GM12878 (cell line): ENCODE results near the gene NLGN3. TPM values are rescaled to one million over a fixed set of nuclear protein-coding genes. Genes with fewer than 3 reads are reported as not detected.

Experiments
- ATAC-seq: fragments of 200-7000 bp; cut with Tn5 transposase; 3 replicates; pipeline ENCODE4 v1.9.1; 2020; ENCODE audit warnings: mild to moderate bottlenecking, moderate library complexity
- BruUV-seq: library from RNA; stranded (reverse); fragments of 400-500 nt; replicated peaks from 2 replicates; lab custom pipeline; 2021; lab: Mats Ljungman, UMichigan
- CTCF ChIA-PET: fragments of 300-600 bp; sonication (Branson Sonifier 250); formaldehyde crosslinking; extraction: SDS; loops from one replicate; lab custom pipeline; 2021; ENCODE audit warnings: inconsistent platforms; lab: Yijun Ruan, JAX
- POLR2A ChIA-PET: fragments of 350-600 bp; formaldehyde crosslinking; extraction: SDS; loops from one replicate; lab custom pipeline; 2021; ENCODE audit warnings: inconsistent platforms; lab: Charles Lee
- RAD21 ChIA-PET: fragments of 300-600 bp; sonication (Branson Sonifier 250); formaldehyde crosslinking; loops from one replicate; lab custom pipeline; 2023; ENCODE audit warnings: antibody characterized with exemption; ENCODE audit not compliant: unreplicated experiment; lab: Charles Lee
- SMC1A ChIA-PET: fragments of 300-600 bp; sonication (Branson Sonifier 250); formaldehyde crosslinking; loops from one replicate; lab custom pipeline; 2023; ENCODE audit not compliant: unreplicated experiment, uncharacterized antibody; lab: Charles Lee
- DNase-seq: peaks from one replicate; pipeline ENCODE4 v3.0.0-alpha.2; 2011; ENCODE audit warnings: low read depth, low spot score
- FAIRE-seq: peaks from 3 replicates; lab custom pipeline; 2011; peaks lifted over from hg19 to GRCh38; lab: Jason Lieb, UNC
- H2AFZ ChIP-seq: 2 replicates; pipeline ENCODE4 v1.6.0; 2011; ENCODE audit warnings: low read depth, low read length, control low read depth; ENCODE audit not compliant: control insufficient read depth
- H3K27ac ChIP-seq: 2 replicates; pipeline ENCODE4 v1.5.1; 2011; ENCODE audit warnings: control low read depth; ENCODE audit not compliant: control insufficient read depth, insufficient read depth
- H3K27me3 ChIP-seq, 2 experiments: replicated peaks in 1 of 2; 2 replicates each; pipeline versions ENCODE4 v1.6.0 to v1.6.1; 2011; ENCODE audit warnings: low read length in 1 of 2; ENCODE audit not compliant: control insufficient read depth in 2 of 2, insufficient read depth in 2 of 2
- H3K36me3 ChIP-seq, 2 experiments: 2 replicates each; pipeline ENCODE4 v1.5.1; 2011; ENCODE audit warnings: low read length in 1 of 2; ENCODE audit not compliant: control insufficient read depth in 2 of 2, insufficient read depth in 2 of 2
- H3K4me1 ChIP-seq: 2 replicates; pipeline ENCODE4 v1.6.1; 2011; ENCODE audit warnings: mild to moderate bottlenecking, low read length, moderate library complexity, mixed read lengths; ENCODE audit not compliant: control insufficient read depth, insufficient read depth
- H3K4me2 ChIP-seq: 2 replicates; pipeline ENCODE4 v1.6.0; 2011; ENCODE audit warnings: control low read depth; ENCODE audit not compliant: control insufficient read depth, insufficient read depth
- H3K4me3 ChIP-seq: fragments of 200-600 bp; sonication (generic); 2 replicates; pipeline ENCODE4 v1.5.1; 2016
- H3K79me2 ChIP-seq: 2 replicates; pipeline ENCODE4 v1.6.0; 2011; ENCODE audit warnings: low read length; ENCODE audit not compliant: control insufficient read depth, insufficient read depth
- H3K9ac ChIP-seq: 2 replicates; pipeline ENCODE4 v1.8.0; 2011; ENCODE audit warnings: low read length, control low read depth, mixed read lengths; ENCODE audit not compliant: control insufficient read depth, insufficient read depth
- H3K9me3 ChIP-seq: replicated peaks from 3 replicates; pipeline ENCODE4 v1.5.1; 2011; ENCODE audit warnings: mild to moderate bottlenecking, low read length; ENCODE audit not compliant: control insufficient read depth, insufficient read depth
- H4K20me1 ChIP-seq: 2 replicates; pipeline ENCODE4 v1.6.0; 2011; ENCODE audit not compliant: control insufficient read depth, insufficient read depth
- BRCA1 ChIP-seq: IDR thresholded peaks from 2 replicates; pipeline ENCODE4 v1.6.1; 2011; ENCODE audit warnings: low read depth, low read length, improper control_type of control experiment
- CBFB ChIP-seq: IDR thresholded peaks from 2 replicates; pipeline ENCODE4 v1.6.1; 2016; ENCODE audit warnings: antibody characterized with exemption, low read depth
- CHD1 ChIP-seq: IDR thresholded peaks from 2 replicates; pipeline ENCODE4 v1.6.1; 2012; ENCODE audit warnings: low read depth, low read length, improper control_type of control experiment
- CHD2 ChIP-seq: IDR thresholded peaks from 2 replicates; pipeline ENCODE4 v1.6.1; 2011; ENCODE audit warnings: low read depth, low read length, improper control_type of control experiment, borderline replicate concordance
- FOS ChIP-seq: IDR thresholded peaks from 3 replicates; pipeline ENCODE4 v1.6.1; 2011; ENCODE audit warnings: borderline replicate concordance; ENCODE audit not compliant: insufficient read length; ENCODE audit errors: extremely low read depth
- IKZF1 ChIP-seq: fragments of 450-650 bp; conservative IDR thresholded peaks from 2 replicates; pipeline ENCODE4 v1.6.1; 2017; ENCODE audit warnings: antibody characterized with exemption, mild to moderate bottlenecking
- NR2C2 ChIP-seq: IDR thresholded peaks from 2 replicates; pipeline ENCODE4 v1.6.1; 2011; ENCODE audit warnings: borderline replicate concordance, low read depth; ENCODE audit not compliant: control insufficient read depth, insufficient read length
- POLR2A ChIP-seq: IDR thresholded peaks from 2 replicates; pipeline ENCODE4 v1.6.1; 2011; ENCODE audit warnings: low read depth, mild to moderate bottlenecking, low read length
- RCOR1 ChIP-seq: conservative IDR thresholded peaks from 2 replicates; pipeline ENCODE4 v1.6.1; 2012; ENCODE audit warnings: low read depth, low read length, improper control_type of control experiment
- TBL1XR1 ChIP-seq: IDR thresholded peaks from 2 replicates; pipeline ENCODE4 v1.6.1; 2012; ENCODE audit warnings: low read depth, low read length, improper control_type of control experiment
- TCF3 ChIP-seq: IDR thresholded peaks from 2 replicates; pipeline ENCODE4 v1.6.1; 2012; ENCODE audit warnings: low read depth, mild to moderate bottlenecking, low read length, borderline replicate concordance; ENCODE audit not compliant: insufficient read depth
- ZNF207 ChIP-seq: fragments of 450-650 bp; IDR thresholded peaks from 2 replicates; pipeline ENCODE4 v1.6.1; 2014; ENCODE audit warnings: antibody characterized with exemption, mild to moderate bottlenecking, borderline replicate concordance
- ZNF217 ChIP-seq: fragments of 450-650 bp; IDR thresholded peaks from 2 replicates; pipeline ENCODE4 v1.6.1; 2017; ENCODE audit warnings: antibody characterized with exemption, mild to moderate bottlenecking
- ZSCAN29 ChIP-seq: fragments of 450-650 bp; IDR thresholded peaks from 2 replicates; pipeline ENCODE4 v1.6.1; 2017; ENCODE audit warnings: mild to moderate bottlenecking, moderate library complexity
- ZZZ3 ChIP-seq: IDR thresholded peaks from 2 replicates; pipeline ENCODE4 v1.6.1; 2011; ENCODE audit warnings: low read depth; ENCODE audit not compliant: control insufficient read depth, insufficient read length
- WGBS: methylation state at CpG from one replicate; pipeline ENCODE4 v1.1.6; 2016; ENCODE audit warnings: low lambda C conversion rate; ENCODE audit not compliant: insufficient replicate concordance, insufficient coverage; ENCODE audit errors: missing lambda C conversion rate; 5-methylcytosine and 5-hydroxymethylcytosine counted together
- in situ Hi-C: fragments of 300-500 bp; cut with MboI; formaldehyde crosslinking; loops from 9 replicates; pipeline ENCODE4 v1.14.3; 2018; ENCODE audit warnings: mixed read lengths
- intact Hi-C: fragments of 100-400 bp; cut with micrococcal nuclease; formaldehyde crosslinking; loops from one replicate; pipeline ENCODE4 v1.14.2; 2022; ENCODE audit not compliant: unreplicated experiment
- polyA plus RNA-seq, 11 experiments: library from polyadenylated mRNA; depleted of rRNA in 4 of 11; unstranded in 6 of 11; stranded (reverse) in 5 of 11; fragments of >200 nt; fragmentation: Nextera tagmentation in 4 of 11; fragmentation: Illumina TruSeq in 1 of 11; extraction: Ambion mirVana in 4 of 11; extraction: Trizol in 1 of 11; gene quantifications; 1 replicate in 1 of 11; 2 replicates in 10 of 11; pipeline versions ENCODE4 v1.2.1 to v1.2.3, GENCODE V29; 2011 to 2016; ENCODE audit warnings: inconsistent platforms in 2 of 11, missing spikeins in 2 of 11, low read depth in 1 of 11
- total RNA-seq, 4 experiments: library from RNA; depleted of rRNA in 3 of 4; stranded (reverse); fragments of >200 nt in 3 of 4; fragmentation: Illumina TruSeq in 1 of 4; extraction: Trizol in 1 of 4; gene quantifications; 2 replicates each; pipeline versions ENCODE4 v1.2.1 to v1.2.3, GENCODE V29; 2013 to 2021
- TF ChIP-seq, protein P1 (sequence below): IDR thresholded peaks from 2 replicates; pipeline ENCODE4 v1.6.1; 2012; ENCODE audit warnings: improper control_type of control experiment, low read depth, low read length; ENCODE audit not compliant: insufficient replicate concordance

Gene NLGN3
- total and polyA plus RNA-seq, 10 of the 15 experiments (the other 5 are each of a cell fraction or from before 2014, with no cell fraction given), result 0.07 to 0.73 (median 0.28) TPM

GRCh38 chrX:71210816-71211215 lies 66.2 kb downstream of the NLGN3 start:
- POLR2A ChIA-PET, result no interaction called here
- no peak overlapping the region for H3K9ac ChIP-seq
- SMC1A ChIA-PET, result interaction anchor here (2.2 kb wide), 1 partner anchor 13 kb away, joined by 8 read pairs; no protein-coding TSS in a partner anchor
- no peaks in the 10 kb centered on the region for H3K36me3 ChIP-seq
- H2AFZ ChIP-seq, result no peak overlapping the region
- FAIRE-seq, result no peak
- no peaks in the 10 kb centered on the region for H3K79me2 ChIP-seq
- BruUV-seq, result no TSS peak
- H3K4me1 ChIP-seq, result no peaks in the 10 kb centered on the region
- RAD21 ChIA-PET, result no interaction called here
- DNase-seq, result no peak
- H3K4me3 ChIP-seq, result no peak overlapping the region
- 49% methylated on average over 3 of the region's 3 CpGs for WGBS
- no peaks in the 10 kb centered on the region; a peak in 1 of 4 replicates for H3K27me3 ChIP-seq
- in situ Hi-C loops (no loop called here), intact Hi-C loops (no loop called here)
- H4K20me1 ChIP-seq, result no peaks in the 10 kb centered on the region
- CTCF ChIA-PET, result interaction anchor here (0.6 kb wide), 1 partner anchor 85 kb away, joined by 3 read pairs; no protein-coding TSS in a partner anchor
- no peak overlapping the region for H3K4me2 ChIP-seq
- TF ChIP-seq IKZF1 (no peak), POLR2A (no peak), CHD2 (no peak), BRCA1 (no peak), ZNF217 (no peak), NR2C2 (no peak), ZNF207 (no peak), TCF3 (no peak), TBL1XR1 (no peak), ZSCAN29 (no peak), ZZZ3 (no peak), CHD1 (no peak), CBFB (no peak), RCOR1 (no peak), FOS (no peak)
- TF ChIP-seq, protein P1, sequence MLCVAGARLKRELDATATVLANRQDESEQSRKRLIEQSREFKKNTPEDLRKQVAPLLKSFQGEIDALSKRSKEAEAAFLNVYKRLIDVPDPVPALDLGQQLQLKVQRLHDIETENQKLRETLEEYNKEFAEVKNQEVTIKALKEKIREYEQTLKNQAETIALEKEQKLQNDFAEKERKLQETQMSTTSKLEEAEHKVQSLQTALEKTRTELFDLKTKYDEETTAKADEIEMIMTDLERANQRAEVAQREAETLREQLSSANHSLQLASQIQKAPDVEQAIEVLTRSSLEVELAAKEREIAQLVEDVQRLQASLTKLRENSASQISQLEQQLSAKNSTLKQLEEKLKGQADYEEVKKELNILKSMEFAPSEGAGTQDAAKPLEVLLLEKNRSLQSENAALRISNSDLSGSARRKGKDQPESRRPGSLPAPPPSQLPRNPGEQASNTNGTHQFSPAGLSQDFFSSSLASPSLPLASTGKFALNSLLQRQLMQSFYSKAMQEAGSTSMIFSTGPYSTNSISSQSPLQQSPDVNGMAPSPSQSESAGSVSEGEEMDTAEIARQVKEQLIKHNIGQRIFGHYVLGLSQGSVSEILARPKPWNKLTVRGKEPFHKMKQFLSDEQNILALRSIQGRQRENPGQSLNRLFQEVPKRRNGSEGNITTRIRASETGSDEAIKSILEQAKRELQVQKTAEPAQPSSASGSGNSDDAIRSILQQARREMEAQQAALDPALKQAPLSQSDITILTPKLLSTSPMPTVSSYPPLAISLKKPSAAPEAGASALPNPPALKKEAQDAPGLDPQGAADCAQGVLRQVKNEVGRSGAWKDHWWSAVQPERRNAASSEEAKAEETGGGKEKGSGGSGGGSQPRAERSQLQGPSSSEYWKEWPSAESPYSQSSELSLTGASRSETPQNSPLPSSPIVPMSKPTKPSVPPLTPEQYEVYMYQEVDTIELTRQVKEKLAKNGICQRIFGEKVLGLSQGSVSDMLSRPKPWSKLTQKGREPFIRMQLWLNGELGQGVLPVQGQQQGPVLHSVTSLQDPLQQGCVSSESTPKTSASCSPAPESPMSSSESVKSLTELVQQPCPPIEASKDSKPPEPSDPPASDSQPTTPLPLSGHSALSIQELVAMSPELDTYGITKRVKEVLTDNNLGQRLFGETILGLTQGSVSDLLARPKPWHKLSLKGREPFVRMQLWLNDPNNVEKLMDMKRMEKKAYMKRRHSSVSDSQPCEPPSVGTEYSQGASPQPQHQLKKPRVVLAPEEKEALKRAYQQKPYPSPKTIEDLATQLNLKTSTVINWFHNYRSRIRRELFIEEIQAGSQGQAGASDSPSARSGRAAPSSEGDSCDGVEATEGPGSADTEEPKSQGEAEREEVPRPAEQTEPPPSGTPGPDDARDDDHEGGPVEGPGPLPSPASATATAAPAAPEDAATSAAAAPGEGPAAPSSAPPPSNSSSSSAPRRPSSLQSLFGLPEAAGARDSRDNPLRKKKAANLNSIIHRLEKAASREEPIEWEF, result no peak
- TF ChIP-seq, all 136 proteins: peak for 0
- Histone ChIP-seq H3K9me3 (no peaks in the 10 kb centered on the region; the same call in 2 of the 3 replicates), H3K27ac (no peak overlapping the region)
- ATAC-seq, result no peak
